8988T (cell line): ENCODE data around the gene BICD1.
A peak's percentile ranks its signal among the peaks of the same experiment; 100 is the strongest.

Experiments
- DNase-seq: peaks from one replicate; pipeline ENCODE4 v3.0.0; 2011

BICD1 gene

GRCh38 chr12:32360956-32361355 is 254.3 kb downstream of the BICD1 start:
- DNase-seq, result no peak

GRCh38 chr12:32362892-32363291 is 256.2 kb downstream of the BICD1 start:
- no peak for DNase-seq

DNA sequence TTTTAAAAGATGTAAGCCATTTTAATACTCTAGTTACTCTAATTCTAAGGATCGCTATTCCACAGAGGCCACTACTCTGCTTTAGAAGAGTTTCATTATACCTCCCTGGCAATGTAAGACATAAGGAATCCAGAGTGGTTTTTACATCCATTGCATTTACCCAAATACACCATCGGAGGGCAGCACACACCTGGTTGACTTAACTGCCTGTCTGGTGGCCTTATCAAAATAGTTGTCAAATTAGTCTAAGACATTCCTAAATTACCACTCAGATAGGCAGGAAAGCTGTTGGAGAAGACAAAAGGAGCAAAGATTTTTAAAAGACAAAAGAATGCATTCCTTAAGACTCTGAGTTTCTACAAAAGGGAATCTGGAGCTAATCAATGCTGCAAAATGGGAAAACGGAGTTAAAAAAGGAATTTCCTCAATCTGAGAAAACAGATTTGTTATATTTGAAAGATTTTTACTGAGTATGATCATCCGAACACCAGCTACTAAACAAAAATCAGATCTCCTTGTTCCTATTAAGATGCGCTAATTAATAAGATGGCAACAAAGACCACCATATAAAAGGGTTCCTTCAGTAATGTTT is 258.9 kb downstream of the BICD1 start:
- DNase-seq, result peak; percentile 20

DNA sequence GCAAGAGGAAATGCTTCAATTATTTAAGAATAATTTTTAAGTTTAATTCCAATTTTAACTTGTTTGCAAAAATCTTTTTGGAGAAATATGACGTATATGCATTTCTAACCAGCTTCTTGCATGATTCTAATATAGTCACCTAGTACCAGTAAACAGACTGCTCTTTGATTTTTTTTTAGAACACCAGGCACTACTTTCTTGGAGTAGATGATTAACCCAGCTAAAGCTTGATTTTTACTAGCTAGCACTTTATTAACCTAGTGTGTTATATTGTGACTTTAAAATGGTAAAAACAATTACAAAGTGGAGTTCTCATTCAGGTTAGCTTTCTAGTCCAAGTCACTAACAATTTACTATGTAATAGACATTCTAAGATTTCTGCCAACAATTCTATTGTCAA is 260.1 kb downstream of the BICD1 start:
- no peak for DNase-seq

DNA sequence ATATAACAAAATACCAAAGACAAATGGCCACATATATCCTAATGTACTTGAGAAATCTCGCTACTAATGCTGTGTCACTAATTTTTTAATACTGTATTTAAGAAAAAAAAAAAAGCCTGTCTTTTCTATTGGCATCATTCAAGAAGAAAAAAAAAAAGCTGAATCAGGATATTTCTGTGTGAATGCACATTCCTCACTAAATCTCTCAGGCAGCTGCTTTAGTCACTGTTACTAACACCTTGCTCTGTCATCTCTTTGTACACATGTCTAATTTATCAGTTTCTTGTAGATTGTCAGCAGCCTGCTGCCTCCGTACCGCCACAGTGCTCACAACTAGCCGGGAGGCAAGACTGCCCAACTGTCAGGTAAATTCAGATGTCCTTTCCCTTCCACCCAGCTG is 260.7 kb downstream of the BICD1 start:
- DNase-seq, result no peak

DNA sequence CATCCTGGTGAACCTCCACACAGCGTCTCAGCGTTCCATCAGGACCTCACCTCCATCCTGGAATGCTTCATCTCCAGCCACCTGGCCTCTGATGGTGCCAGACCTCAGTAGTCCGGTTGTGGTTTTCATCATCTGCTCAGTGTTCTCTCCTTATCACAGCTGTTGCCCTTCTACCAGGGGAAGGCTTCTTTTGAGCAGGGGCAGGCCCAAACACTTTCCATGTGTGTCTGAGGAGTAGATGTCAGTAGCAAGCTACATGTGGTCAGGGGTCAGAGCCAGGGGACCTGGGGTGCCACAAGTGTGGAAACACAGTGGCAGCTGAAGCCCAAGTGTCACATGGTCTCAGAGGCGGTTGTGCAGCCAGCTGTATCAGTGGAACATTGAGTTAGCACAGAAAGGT is 262.6 kb downstream of the BICD1 start:
- no peak for DNase-seq

GRCh38 chr12:32377344-32378055 is 270.9 kb downstream of the BICD1 start:
- no peak for DNase-seq

- DNase-seq, result no peak
Observed at GRCh38 chr12:32379213-32379612, 272.6 kb downstream of the BICD1 start.

GRCh38 chr12:32379667-32380066 is 273.0 kb downstream of the BICD1 start:
- no peak for DNase-seq

GRCh38 chr12:32382226-32382625 is 275.6 kb downstream of the BICD1 start:
- DNase-seq, result no peak

GRCh38 chr12:32390572-32391219 is 284.0 kb downstream of the BICD1 start:
- no peak for DNase-seq

GRCh38 chr12:32395026-32395425 is 288.4 kb downstream of the BICD1 start:
- no peak for DNase-seq

DNA sequence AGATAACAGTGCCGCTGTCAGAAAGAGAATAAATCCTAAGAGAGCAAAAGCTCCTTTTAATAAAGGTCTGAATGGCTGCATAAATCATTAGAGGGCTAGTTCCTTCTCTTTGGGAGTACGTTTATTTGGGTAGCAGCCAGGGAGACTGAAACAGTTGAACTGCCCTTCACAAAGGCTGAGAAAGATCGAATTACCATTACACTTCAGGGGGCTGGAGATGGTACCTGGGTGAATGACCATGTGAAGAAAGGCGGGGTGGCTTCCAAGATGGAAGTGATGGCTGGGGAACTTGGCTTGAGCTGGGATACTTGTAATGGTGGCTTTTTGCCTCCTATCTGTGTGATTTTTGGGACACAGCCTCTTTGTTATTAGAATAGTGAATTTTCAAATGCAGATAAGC is 291.0 kb downstream of the BICD1 start:
- DNase-seq, result no peak

- no peak for DNase-seq
Observed at GRCh38 chr12:32398181-32398580, 291.5 kb downstream of the BICD1 start.

GRCh38 chr12:32398816-32399369 is 292.2 kb downstream of the BICD1 start:
- no peak for DNase-seq

DNA sequence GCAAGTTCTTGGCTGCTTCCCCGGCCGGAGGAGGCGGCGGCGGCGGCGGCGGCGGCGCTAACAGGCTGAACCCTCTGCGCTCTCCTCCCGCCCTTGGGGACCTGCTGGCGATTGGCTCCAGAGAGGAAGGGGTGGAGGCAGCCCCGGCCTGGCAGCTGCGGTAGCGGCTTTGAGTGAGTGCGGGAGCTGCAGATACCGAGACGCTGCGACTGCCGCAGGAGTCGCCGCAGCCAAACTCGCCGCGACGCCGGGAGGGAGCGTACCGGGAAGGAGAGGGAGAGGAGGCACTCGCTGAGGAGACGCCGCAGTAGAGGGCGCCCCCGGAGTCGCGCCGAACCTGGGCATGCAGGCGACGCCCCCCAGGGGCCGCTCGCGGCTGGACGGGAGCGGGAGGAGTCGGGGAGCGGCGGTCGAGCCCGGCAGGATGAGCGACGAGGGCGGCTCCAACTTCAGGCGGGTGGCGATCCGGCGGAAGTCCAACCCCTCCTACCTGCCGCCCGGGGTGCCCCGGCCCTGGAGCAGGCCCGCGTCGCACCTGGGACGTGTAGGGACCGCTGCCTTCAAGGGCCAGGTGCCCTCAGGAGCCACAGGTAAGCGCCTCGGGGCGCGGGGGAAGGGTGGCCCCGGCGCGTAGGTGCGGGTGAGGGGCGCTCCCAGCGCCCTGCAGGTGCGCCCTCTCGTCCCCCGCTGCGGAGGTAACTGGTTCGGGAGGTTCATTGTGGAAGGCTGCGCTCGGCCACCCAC is 292.9 kb downstream of the BICD1 start, which contains the start of gene FGD4:
Gene FGD4 (plus strand): TSS at position 189 of the 744 bp plus-strand sequence.
- peak; percentile 77 for DNase-seq

DNA sequence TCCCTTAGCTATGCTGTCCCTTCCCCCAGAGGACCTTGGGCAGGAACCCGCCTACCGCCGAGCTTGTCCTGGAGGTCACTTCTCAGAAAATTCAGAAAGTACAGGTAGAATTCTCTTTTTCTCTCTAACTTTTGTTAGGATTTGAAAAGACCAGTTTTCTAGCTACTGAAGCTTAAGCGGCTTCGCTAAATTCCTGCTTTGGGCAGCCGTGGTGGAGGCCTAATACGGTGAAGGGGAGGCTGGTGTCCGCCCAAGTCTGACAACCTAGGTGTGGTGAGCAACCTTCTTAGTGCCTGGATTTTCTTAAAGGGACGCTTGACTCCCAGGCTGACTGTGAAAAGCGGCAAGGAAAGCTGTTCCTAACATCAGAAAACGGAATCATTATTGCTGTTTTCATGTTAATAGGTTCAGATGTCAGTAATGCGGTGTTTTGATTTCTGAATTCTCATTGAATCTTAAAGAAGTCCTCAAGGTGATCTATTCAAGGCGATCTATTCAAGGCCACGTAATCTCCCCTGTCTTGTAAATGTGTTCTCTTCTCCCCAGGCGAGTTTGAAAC is 293.5 kb downstream of the BICD1 start:
- DNase-seq, result peak; percentile 41

- DNase-seq, result no peak
Observed at GRCh38 chr12:32400866-32401265, 294.2 kb downstream of the BICD1 start.

DNA sequence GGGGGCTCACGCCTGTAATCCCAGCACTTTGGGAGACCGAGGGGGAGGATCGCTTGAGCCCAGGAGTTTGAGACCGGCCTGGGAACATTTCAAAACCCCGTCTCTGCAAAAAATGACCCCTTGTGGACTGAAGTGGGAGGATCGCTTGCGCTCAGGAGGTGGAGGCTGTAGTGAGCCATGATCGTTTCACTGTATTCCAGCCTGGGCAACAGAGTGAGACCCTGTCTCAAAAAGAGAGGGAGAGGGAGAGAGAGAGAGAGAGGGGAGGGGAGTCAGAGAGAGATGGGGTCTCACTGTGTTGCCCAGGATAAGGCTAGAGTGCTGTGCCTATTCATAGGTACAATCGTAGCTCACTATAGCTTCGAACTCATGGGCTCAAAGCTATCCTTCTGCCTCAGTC is 295.5 kb downstream of the BICD1 start:
- DNase-seq, result no peak

- DNase-seq, result no peak
Observed at GRCh38 chr12:32402946-32403345, 296.3 kb downstream of the BICD1 start.

DNA sequence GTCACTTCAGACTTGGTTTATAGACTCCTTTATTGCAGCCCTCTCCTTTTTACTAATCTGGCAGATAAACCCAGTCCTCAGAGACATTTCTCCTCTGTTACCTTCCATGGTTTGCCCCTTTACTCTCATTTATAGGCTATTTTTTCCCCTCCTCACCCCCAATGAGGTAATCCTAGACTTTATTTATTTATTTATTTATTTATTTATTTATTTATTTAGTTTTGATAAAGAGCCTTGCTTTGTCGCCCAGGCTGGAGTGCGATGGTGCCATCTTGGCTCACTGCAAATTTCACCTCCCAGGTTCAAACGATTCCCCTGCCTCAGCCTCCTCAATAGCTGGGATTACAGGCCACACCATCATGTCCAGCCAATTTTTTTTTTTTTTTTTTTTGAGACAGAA is 301.1 kb downstream of the BICD1 start:
- DNase-seq, result no peak

DNA sequence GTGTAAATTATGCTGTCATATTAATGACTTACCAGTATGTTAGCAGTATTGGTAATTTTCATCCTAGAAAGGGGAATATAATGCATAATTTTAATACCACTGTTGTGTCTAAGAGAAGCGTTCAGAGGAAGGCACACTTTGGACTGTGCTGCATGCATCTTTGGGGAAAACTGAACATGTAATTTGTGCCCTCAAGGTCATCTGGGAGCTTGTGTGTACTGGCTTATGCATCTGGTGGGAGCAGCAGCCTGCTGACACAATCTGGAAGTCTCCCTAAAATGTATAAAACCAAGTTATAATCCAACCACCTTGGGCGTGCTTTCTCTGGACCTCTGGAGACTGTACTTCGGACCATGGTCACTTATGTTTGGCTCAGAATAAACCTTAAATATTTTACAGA is 306.8 kb downstream of the BICD1 start:
- no peak for DNase-seq

DNA sequence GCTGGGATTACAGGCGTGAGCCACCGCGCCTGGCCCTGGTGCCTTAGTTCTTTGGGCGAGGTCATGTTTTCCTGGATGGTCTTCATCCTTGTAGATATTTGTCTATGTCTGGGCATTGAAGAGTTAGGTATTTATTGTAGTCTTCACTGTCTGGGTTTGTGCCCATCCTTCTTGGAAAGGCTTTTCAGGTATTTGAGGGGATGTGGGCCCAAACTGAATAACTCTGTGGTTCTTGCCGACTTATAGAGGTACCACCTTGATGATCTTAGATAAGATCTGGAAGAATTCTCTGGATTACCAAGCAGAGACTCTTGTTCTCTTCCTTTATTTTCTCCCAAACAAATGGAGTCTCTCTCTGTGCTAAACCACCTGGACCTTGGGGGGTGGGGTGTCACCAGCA is 311.6 kb downstream of the BICD1 start:
- DNase-seq, result no peak
